Smooth muscle cell of the coronary artery (primary cell): ENCODE results near the gene TMEM203. TPM values are rescaled to one million over a fixed set of nuclear protein-coding genes. Genes with fewer than 3 reads are reported as not detected.

ENCODE experiments used
- total RNA-seq: library from RNA; depleted of rRNA; stranded (reverse); fragments of >200 nt; gene quantifications from 2 replicates; pipeline ENCODE4 v1.2.3, GENCODE V29; 2014; ENCODE audit warnings: low replicate concordance

Gene TMEM203
- total RNA-seq, 1 donor from 2014 or later, result 25.3 TPM

Other genes with a start within 250 kb of the TMEM203 start
- gene PTGDS, start 228.1 kb downstream of the TMEM203 start, total RNA-seq, result 1.1 and 33.0 TPM in 2 replicates
- 0.15 and 6.1 TPM in 2 replicates for gene LCNL1, start 222.7 kb downstream of the TMEM203 start, total RNA-seq
- gene PAXX, start 213.2 kb downstream of the TMEM203 start, total RNA-seq, result 4.6 and 11.6 TPM in 2 replicates
- 1.3 and 4.6 TPM in 2 replicates for gene CLIC3, start 209.1 kb downstream of the TMEM203 start, total RNA-seq
- gene ABCA2, start 177.4 kb downstream of the TMEM203 start, total RNA-seq, result 13.4 and 39.3 TPM in 2 replicates
- gene FUT7, start 173.6 kb downstream of the TMEM203 start, total RNA-seq, result not detected in 2 replicates
- 9.5 and 11.6 TPM in 2 replicates for gene NPDC1, start 159.5 kb downstream of the TMEM203 start, total RNA-seq
- gene ENTPD2, start 151.6 kb downstream of the TMEM203 start, total RNA-seq, result not detected in 2 replicates
- under 0.01 and 2.2 TPM in 2 replicates for gene SAPCD2, start 135.1 kb downstream of the TMEM203 start, total RNA-seq
- gene UAP1L1, start 128.1 kb downstream of the TMEM203 start, total RNA-seq, result 12.3 and 12.9 TPM in 2 replicates
- 69.0 and 76.6 TPM in 2 replicates for gene MAN1B1, start 118.7 kb downstream of the TMEM203 start, total RNA-seq
- gene DPP7, start 90.9 kb downstream of the TMEM203 start, total RNA-seq, result 93.0 and 99.2 TPM in 2 replicates
- under 0.01 TPM in 1 of 2 replicates, not detected in the other for gene GRIN1, start 66.5 kb downstream of the TMEM203 start, total RNA-seq
- gene LRRC26, start 35.6 kb downstream of the TMEM203 start, total RNA-seq, result not detected in 2 replicates
- not detected in 2 replicates for gene TMEM210, start 33.6 kb downstream of the TMEM203 start, total RNA-seq
- gene ANAPC2, start 17.1 kb downstream of the TMEM203 start, total RNA-seq, result 20.3 and 24.0 TPM in 2 replicates
- 52.3 and 82.1 TPM in 2 replicates for gene SSNA1, start 17.0 kb downstream of the TMEM203 start, total RNA-seq
- gene TPRN, start 4.9 kb downstream of the TMEM203 start, total RNA-seq, result 1.5 and 4.6 TPM in 2 replicates
- gene NDOR1, start 52 bp upstream of the TMEM203 start, total RNA-seq, result 1.6 and 3.2 TPM in 2 replicates
- not detected in 2 replicates for gene RNF208, start 16.6 kb upstream of the TMEM203 start, total RNA-seq
- gene CYSRT1, start 19.5 kb upstream of the TMEM203 start, total RNA-seq, result 0.12 and 0.30 TPM in 2 replicates
- under 0.01 TPM in 1 of 2 replicates, not detected in the other for gene RNF224, start 21.9 kb upstream of the TMEM203 start, total RNA-seq
- gene SLC34A3, start 25.3 kb upstream of the TMEM203 start, total RNA-seq, result not detected in 2 replicates
- 117 and 143 TPM in 2 replicates for gene TUBB4B, start 35.6 kb upstream of the TMEM203 start, total RNA-seq
- not detected in 2 replicates for gene STPG3, start 45.6 kb upstream of the TMEM203 start, total RNA-seq
- 51.3 and 54.2 TPM in 2 replicates for gene NELFB, start 49.7 kb upstream of the TMEM203 start, total RNA-seq
- gene TOR4A, start 72.1 kb upstream of the TMEM203 start, total RNA-seq, result 1.9 and 16.6 TPM in 2 replicates
- gene NRARP, start 96.6 kb upstream of the TMEM203 start, total RNA-seq, result 0.30 and 0.47 TPM in 2 replicates
- 8.3 and 13.5 TPM in 2 replicates for gene EXD3, start 217.5 kb upstream of the TMEM203 start, total RNA-seq
- 0.38 and 0.47 TPM in 2 replicates for gene NOXA1, start 217.7 kb upstream of the TMEM203 start, total RNA-seq
- 0.15 TPM in 1 of 2 replicates, not detected in the other for gene ENTPD8, start 235.7 kb upstream of the TMEM203 start, total RNA-seq